Measurements from ENCODE around the gene CLDN18.

The CLDN18 gene

GRCh38 chr3:138032567-138032966, 22.6 kb downstream of the CLDN18 start:
- H3K9me3 ChIP-seq (ENCODE audit: low read depth, low read length) = no peaks in the 10 kb centered on the region
- H3K4me3 ChIP-seq = no peak overlapping the region
- no peak overlapping the region for H3K9ac ChIP-seq (ENCODE audit: insufficient read length)
- H3K36me3 ChIP-seq (ENCODE audit: insufficient read depth, low read length) = no peaks in the 10 kb centered on the region
- TF ChIP-seq POLR2AphosphoS5 (IDR thresholded peaks at IDR 0.05; ENCODE audit: borderline replicate concordance, low read depth, low read length) (no peak), EZH2 (IDR thresholded peaks at IDR 0.05) (no peak), FOXP2 (optimal IDR thresholded peaks at IDR 0.05; ENCODE audit: control extremely low read depth, extremely low read length, insufficient read depth) (no peak)
- no peak overlapping the region for H3K27ac ChIP-seq
- no peak for DNase-seq (ENCODE audit: low read depth, low spot score)

- no peak for DNase-seq (ENCODE audit: low read depth, low spot score)
- TF ChIP-seq EZH2 (IDR thresholded peaks at IDR 0.05) = no peak
- no peak for TF ChIP-seq POLR2AphosphoS5 (IDR thresholded peaks at IDR 0.05; ENCODE audit: borderline replicate concordance, low read depth, low read length)
- no peak for TF ChIP-seq FOXP2 (optimal IDR thresholded peaks at IDR 0.05; ENCODE audit: control extremely low read depth, extremely low read length, insufficient read depth)
- Histone ChIP-seq H3K4me3 (no peak overlapping the region), H3K27ac (no peak overlapping the region), H3K9ac (ENCODE audit: insufficient read length) (no peak overlapping the region), H3K9me3 (ENCODE audit: low read depth, low read length) (no peaks in the 10 kb centered on the region), H3K36me3 (ENCODE audit: insufficient read depth, low read length) (no peaks in the 10 kb centered on the region)
These were observed 23.3 kb downstream of the CLDN18 start for GRCh38 chr3:138033202-138033691.

- Histone ChIP-seq H3K4me3 (no peak overlapping the region), H3K9ac (ENCODE audit: insufficient read length) (no peak overlapping the region), H3K36me3 (ENCODE audit: insufficient read depth, low read length) (no peaks in the 10 kb centered on the region), H3K9me3 (ENCODE audit: low read depth, low read length) (no peaks in the 10 kb centered on the region), H3K27ac (no peak overlapping the region)
- no peak for TF ChIP-seq POLR2AphosphoS5 (IDR thresholded peaks at IDR 0.05; ENCODE audit: borderline replicate concordance, low read depth, low read length)
- no peak for DNase-seq (ENCODE audit: low read depth, low spot score)
These were observed 25.0 kb downstream of the CLDN18 start for GRCh38 chr3:138034918-138035317.

GRCh38 chr3:138036572-138036971, 26.6 kb downstream of the CLDN18 start:
- no peak overlapping the region for H3K27ac ChIP-seq
- DNase-seq (ENCODE audit: low read depth, low spot score) = no peak
- H3K4me3 ChIP-seq = no peak overlapping the region
- no peaks in the 10 kb centered on the region for H3K36me3 ChIP-seq (ENCODE audit: insufficient read depth, low read length)
- H3K9me3 ChIP-seq (ENCODE audit: low read depth, low read length) = no peaks in the 10 kb centered on the region
- no peak overlapping the region for H3K9ac ChIP-seq (ENCODE audit: insufficient read length)
- TF ChIP-seq POLR2AphosphoS5 (IDR thresholded peaks at IDR 0.05; ENCODE audit: borderline replicate concordance, low read depth, low read length) (no peak), FOXP2 (optimal IDR thresholded peaks at IDR 0.05; ENCODE audit: control extremely low read depth, extremely low read length, insufficient read depth) (no peak)

- Histone ChIP-seq H3K9me3 (ENCODE audit: low read depth, low read length) (no peaks in the 10 kb centered on the region), H3K4me3 (no peak overlapping the region), H3K27ac (no peak overlapping the region), H3K36me3 (ENCODE audit: insufficient read depth, low read length) (no peaks in the 10 kb centered on the region), H3K9ac (ENCODE audit: insufficient read length) (no peak overlapping the region)
- TF ChIP-seq POLR2AphosphoS5 (IDR thresholded peaks at IDR 0.05; ENCODE audit: borderline replicate concordance, low read depth, low read length) = no peak
- no peak for TF ChIP-seq FOXP2 (optimal IDR thresholded peaks at IDR 0.05; ENCODE audit: control extremely low read depth, extremely low read length, insufficient read depth)
- TF ChIP-seq EZH2 (IDR thresholded peaks at IDR 0.05) = no peak
- no peak for DNase-seq (ENCODE audit: low read depth, low spot score)
These were observed 28.9 kb downstream of the CLDN18 start for GRCh38 chr3:138038725-138039462.

GRCh38 chr3:138042043-138042442, 32.1 kb downstream of the CLDN18 start:
- H3K4me3 ChIP-seq = no peak overlapping the region
- no peaks in the 10 kb centered on the region for H3K36me3 ChIP-seq (ENCODE audit: insufficient read depth, low read length)
- no peak for TF ChIP-seq FOXP2 (optimal IDR thresholded peaks at IDR 0.05; ENCODE audit: control extremely low read depth, extremely low read length, insufficient read depth)
- no peak for TF ChIP-seq POLR2AphosphoS5 (IDR thresholded peaks at IDR 0.05; ENCODE audit: borderline replicate concordance, low read depth, low read length)
- H3K9ac ChIP-seq (ENCODE audit: insufficient read length) = no peak overlapping the region
- no peaks in the 10 kb centered on the region for H3K9me3 ChIP-seq (ENCODE audit: low read depth, low read length)
- no peak for DNase-seq (ENCODE audit: low read depth, low spot score)
- H3K27ac ChIP-seq = no peak overlapping the region

GRCh38 chr3:138043266-138044029, 33.5 kb downstream of the CLDN18 start:
- no peak overlapping the region for H3K27ac ChIP-seq
- H3K36me3 ChIP-seq (ENCODE audit: insufficient read depth, low read length) = no peaks in the 10 kb centered on the region
- TF ChIP-seq EZH2 (IDR thresholded peaks at IDR 0.05) = no peak
- TF ChIP-seq FOXP2 (optimal IDR thresholded peaks at IDR 0.05; ENCODE audit: control extremely low read depth, extremely low read length, insufficient read depth) = no peak
- TF ChIP-seq POLR2AphosphoS5 (IDR thresholded peaks at IDR 0.05; ENCODE audit: borderline replicate concordance, low read depth, low read length) = no peak
- no peak overlapping the region for H3K9ac ChIP-seq (ENCODE audit: insufficient read length)
- DNase-seq (ENCODE audit: low read depth, low spot score) = no peak
- no peaks in the 10 kb centered on the region for H3K9me3 ChIP-seq (ENCODE audit: low read depth, low read length)
- H3K4me3 ChIP-seq = no peak overlapping the region

- Histone ChIP-seq H3K9me3 (ENCODE audit: low read depth, low read length) (no peaks in the 10 kb centered on the region), H3K36me3 (ENCODE audit: insufficient read depth, low read length) (no peaks in the 10 kb centered on the region), H3K4me3 (no peak overlapping the region), H3K27ac (no peak overlapping the region), H3K9ac (ENCODE audit: insufficient read length) (no peak overlapping the region)
- no peak for DNase-seq (ENCODE audit: low read depth, low spot score)
- TF ChIP-seq EZH2 (IDR thresholded peaks at IDR 0.05) (no peak), POLR2AphosphoS5 (IDR thresholded peaks at IDR 0.05; ENCODE audit: borderline replicate concordance, low read depth, low read length) (no peak), FOXP2 (optimal IDR thresholded peaks at IDR 0.05; ENCODE audit: control extremely low read depth, extremely low read length, insufficient read depth) (no peak)
These were observed 36.1 kb downstream of the CLDN18 start for GRCh38 chr3:138046085-138046484.
